Measurements from ENCODE around the gene COL19A1.

- TF ChIP-seq ZNF484 (CRISPR knock-in tag; IDR thresholded peaks at IDR 0.05; ENCODE audit: borderline replicate concordance, low read depth), result no peak
- no peak for TF ChIP-seq IRF2 (CRISPR knock-in tag; IDR thresholded peaks at IDR 0.05)
Observed at GRCh38 chr6:69846770-69847491, 19.4 kb upstream of the COL19A1 start.
